HepG2 (cell line): ENCODE measurements around the gene SNUPN. TPM values are rescaled to one million over a fixed set of nuclear protein-coding genes. Genes with fewer than 3 reads are reported as not detected.
A peak's percentile ranks its signal among the peaks of the same experiment; 100 is the strongest.

Experiments used
- ARID2 ChIP-seq: sonication (generic); formaldehyde crosslinking; IDR thresholded peaks from 2 replicates; pipeline ENCODE4 v1.8.1; 2022; ENCODE audit warnings: mild to moderate bottlenecking, missing genetic modification reagents, borderline replicate concordance
- ARNTL ChIP-seq: sonication (generic); formaldehyde crosslinking; IDR thresholded peaks from 2 replicates; pipeline ENCODE4 v1.4.0; 2020; ENCODE audit warnings: mild to moderate bottlenecking, missing genetic modification reagents
- IKZF1 ChIP-seq: fragments of 450-650 bp; IDR thresholded peaks from 2 replicates; pipeline ENCODE4 v1.7.1; 2016
- MLLT10 ChIP-seq: sonication (generic); formaldehyde crosslinking; IDR thresholded peaks from 2 replicates; pipeline ENCODE4 v1.4.0; 2020; ENCODE audit warnings: missing genetic modification reagents
- NFRKB ChIP-seq: fragments of 450-650 bp; IDR thresholded peaks from 2 replicates; pipeline ENCODE4 v1.6.1; 2017
- RAD21 ChIP-seq: fragments of 450-650 bp; formaldehyde crosslinking; IDR thresholded peaks from 2 replicates; pipeline ENCODE4 v1.5.0; 2020; ENCODE audit warnings: mild to moderate bottlenecking
- SRSF4 ChIP-seq: fragments of 200-400 bp; formaldehyde crosslinking; IDR thresholded peaks from one replicate; pipeline ENCODE4 v1.6.1; 2018; ENCODE audit warnings: mild to moderate bottlenecking, low read depth, low read length, moderate library complexity; ENCODE audit not compliant: poor library complexity, severe bottlenecking
- STAG1 ChIP-seq: sonication (generic); formaldehyde crosslinking; IDR thresholded peaks from 2 replicates; pipeline ENCODE4 v1.4.0; 2020; ENCODE audit warnings: missing genetic modification reagents
- ZNF160 ChIP-seq: sonication (generic); formaldehyde crosslinking; IDR thresholded peaks from 2 replicates; pipeline ENCODE4 v1.8.0; 2022; ENCODE audit warnings: mild to moderate bottlenecking, inconsistent platforms, missing genetic modification reagents
- ZNF616 ChIP-seq: sonication (generic); formaldehyde crosslinking; IDR thresholded peaks from 2 replicates; pipeline ENCODE4 v1.5.0; 2020; ENCODE audit warnings: low read depth, mild to moderate bottlenecking, missing genetic modification reagents
- ZNF720 ChIP-seq: sonication (generic); formaldehyde crosslinking; IDR thresholded peaks from 2 replicates; pipeline ENCODE4 v1.4.0; 2020; ENCODE audit warnings: missing genetic modification reagents
- ZNF75D ChIP-seq: sonication (generic); formaldehyde crosslinking; IDR thresholded peaks from 2 replicates; pipeline ENCODE4 v1.8.1; 2023; ENCODE audit warnings: missing genetic modification reagents, mild to moderate bottlenecking, borderline replicate concordance
- ZNF879 ChIP-seq: sonication (generic); formaldehyde crosslinking; IDR thresholded peaks from 2 replicates; pipeline ENCODE4 v1.8.1; 2023; ENCODE audit warnings: missing genetic modification reagents
- polyA plus RNA-seq, 8 experiments: library from polyadenylated mRNA; depleted of rRNA in 3 of 8; stranded (reverse) in 7 of 8; unstranded in 1 of 8; fragments of >200 nt; fragmentation: Illumina TruSeq in 4 of 8; extraction: Trizol in 4 of 8; gene quantifications; 2 replicates each; pipeline versions ENCODE4 v1.2.1 to v1.2.3, GENCODE V29; 2011 to 2016; ENCODE audit warnings: low read depth in 4 of 8, missing spikeins in 1 of 8, mixed read lengths in 1 of 8; ENCODE audit not compliant: insufficient read depth in 1 of 8
- total RNA-seq, 5 experiments: library from RNA; depleted of rRNA; stranded (reverse); fragments of >200 nt; fragmentation: Illumina TruSeq; extraction: Trizol; gene quantifications; 2 replicates each; pipeline ENCODE4 v1.2.3, GENCODE V29; 2016; ENCODE audit warnings: low read depth in 1 of 5
- TF ChIP-seq, protein P1 (sequence below): sonication (generic); formaldehyde crosslinking; conservative IDR thresholded peaks from 2 replicates; pipeline ENCODE4 v1.8.0; 2022; ENCODE audit warnings: mild to moderate bottlenecking, moderate library complexity, missing genetic modification reagents
- TF ChIP-seq, protein P2 (sequence below): sonication (generic); formaldehyde crosslinking; IDR thresholded peaks from 2 replicates; pipeline ENCODE4 v1.8.1; 2022; ENCODE audit warnings: low read depth, mild to moderate bottlenecking, missing genetic modification reagents
- TF ChIP-seq, protein P3 (sequence below): sonication (generic); formaldehyde crosslinking; IDR thresholded peaks from 2 replicates; pipeline ENCODE4 v1.4.0; 2020; ENCODE audit warnings: low read depth, missing genetic modification reagents
- TF ChIP-seq, protein P4 (sequence below): sonication (generic); formaldehyde crosslinking; IDR thresholded peaks from 2 replicates; pipeline ENCODE4 v1.4.0; 2020; ENCODE audit warnings: mild to moderate bottlenecking, missing genetic modification reagents
- TF ChIP-seq, protein P5 (sequence below): sonication (generic); formaldehyde crosslinking; IDR thresholded peaks from 2 replicates; pipeline ENCODE4 v1.8.1; 2023; ENCODE audit warnings: mild to moderate bottlenecking, missing genetic modification reagents

The SNUPN gene
- total and polyA plus RNA-seq, 2 of the 13 experiments (the other 11 are each of a cell fraction or from before 2014, with no cell fraction given) = 9.0 to 16.4 TPM

DNA sequence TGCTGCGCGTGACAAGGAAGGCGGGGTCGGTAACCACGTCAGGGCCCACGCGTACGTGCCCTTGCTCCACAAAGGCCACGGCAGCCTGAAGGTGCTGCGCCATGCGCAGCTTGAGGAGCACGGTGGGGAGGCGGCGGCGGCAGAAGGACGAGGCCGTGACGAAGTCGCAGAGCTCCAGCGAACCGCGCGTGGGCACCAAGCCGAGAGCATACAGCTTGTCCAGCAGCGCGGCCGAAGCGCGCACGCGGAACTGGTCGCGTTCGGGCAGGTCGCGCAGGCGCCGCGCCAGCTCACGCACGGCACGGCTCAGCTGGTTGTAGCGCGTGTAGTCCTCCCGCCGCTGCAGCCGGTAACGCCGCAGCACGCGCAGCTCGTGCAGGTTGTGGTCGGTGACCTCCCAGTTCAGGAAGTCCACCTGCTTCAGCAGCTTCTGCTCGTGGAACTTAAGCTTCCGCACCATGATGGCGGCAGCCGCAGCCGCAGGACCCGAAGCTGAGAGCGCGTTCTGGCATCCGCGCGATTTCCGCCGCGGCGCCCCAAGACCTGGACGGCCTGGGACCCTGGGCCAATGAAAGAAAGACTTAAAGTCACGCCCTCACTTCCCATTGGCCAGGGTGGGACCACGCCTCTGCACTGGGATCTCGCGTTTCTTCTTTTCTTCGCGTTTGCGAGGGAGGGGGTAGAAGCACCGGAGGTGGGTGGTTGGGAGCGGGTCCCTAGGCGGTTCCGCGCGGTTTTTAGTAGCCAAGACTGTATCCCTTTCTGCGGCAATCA lies 14.4 kb upstream of the SNUPN start, which contains the start of gene IMP3 (continued):
- TF ChIP-seq ZNF879 (peak; percentile 93), NFRKB (no peak), STAG1 (CRISPR knock-in tag) (no peak), ARNTL (CRISPR knock-in tag) (peak; percentile 86), ZNF75D (no peak), ZNF720 (CRISPR knock-in tag) (no peak), MLLT10 (no peak; the same call in 1 of the 2 replicates), IKZF1 (no peak), SRSF4 (no peak), RAD21 (CRISPR knock-in tag) (peak; percentile 58), ZNF616 (peak; percentile 91), ARID2 (CRISPR knock-in tag) (peak; percentile 97), ZNF160 (CRISPR knock-in tag) (peak; percentile 85; the same call in 1 of the 2 replicates)
- TF ChIP-seq, protein P1, sequence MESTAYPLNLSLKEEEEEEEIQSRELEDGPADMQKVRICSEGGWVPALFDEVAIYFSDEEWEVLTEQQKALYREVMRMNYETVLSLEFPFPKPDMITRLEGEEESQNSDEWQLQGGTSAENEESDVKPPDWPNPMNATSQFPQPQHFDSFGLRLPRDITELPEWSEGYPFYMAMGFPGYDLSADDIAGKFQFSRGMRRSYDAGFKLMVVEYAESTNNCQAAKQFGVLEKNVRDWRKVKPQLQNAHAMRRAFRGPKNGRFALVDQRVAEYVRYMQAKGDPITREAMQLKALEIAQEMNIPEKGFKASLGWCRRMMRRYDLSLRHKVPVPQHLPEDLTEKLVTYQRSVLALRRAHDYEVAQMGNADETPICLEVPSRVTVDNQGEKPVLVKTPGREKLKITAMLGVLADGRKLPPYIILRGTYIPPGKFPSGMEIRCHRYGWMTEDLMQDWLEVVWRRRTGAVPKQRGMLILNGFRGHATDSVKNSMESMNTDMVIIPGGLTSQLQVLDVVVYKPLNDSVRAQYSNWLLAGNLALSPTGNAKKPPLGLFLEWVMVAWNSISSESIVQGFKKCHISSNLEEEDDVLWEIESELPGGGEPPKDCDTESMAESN (CRISPR knock-in tag) = peak; percentile 82; the same call in 1 of the 2 replicates
- TF ChIP-seq, protein P2, sequence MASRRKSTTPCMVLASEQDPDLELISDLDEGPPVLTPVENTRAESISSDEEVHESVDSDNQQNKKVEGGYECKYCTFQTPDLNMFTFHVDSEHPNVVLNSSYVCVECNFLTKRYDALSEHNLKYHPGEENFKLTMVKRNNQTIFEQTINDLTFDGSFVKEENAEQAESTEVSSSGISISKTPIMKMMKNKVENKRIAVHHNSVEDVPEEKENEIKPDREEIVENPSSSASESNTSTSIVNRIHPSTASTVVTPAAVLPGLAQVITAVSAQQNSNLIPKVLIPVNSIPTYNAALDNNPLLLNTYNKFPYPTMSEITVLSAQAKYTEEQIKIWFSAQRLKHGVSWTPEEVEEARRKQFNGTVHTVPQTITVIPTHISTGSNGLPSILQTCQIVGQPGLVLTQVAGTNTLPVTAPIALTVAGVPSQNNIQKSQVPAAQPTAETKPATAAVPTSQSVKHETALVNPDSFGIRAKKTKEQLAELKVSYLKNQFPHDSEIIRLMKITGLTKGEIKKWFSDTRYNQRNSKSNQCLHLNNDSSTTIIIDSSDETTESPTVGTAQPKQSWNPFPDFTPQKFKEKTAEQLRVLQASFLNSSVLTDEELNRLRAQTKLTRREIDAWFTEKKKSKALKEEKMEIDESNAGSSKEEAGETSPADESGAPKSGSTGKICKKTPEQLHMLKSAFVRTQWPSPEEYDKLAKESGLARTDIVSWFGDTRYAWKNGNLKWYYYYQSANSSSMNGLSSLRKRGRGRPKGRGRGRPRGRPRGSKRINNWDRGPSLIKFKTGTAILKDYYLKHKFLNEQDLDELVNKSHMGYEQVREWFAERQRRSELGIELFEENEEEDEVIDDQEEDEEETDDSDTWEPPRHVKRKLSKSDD (CRISPR knock-in tag) = peak; percentile 87
- TF ChIP-seq, protein P3, sequence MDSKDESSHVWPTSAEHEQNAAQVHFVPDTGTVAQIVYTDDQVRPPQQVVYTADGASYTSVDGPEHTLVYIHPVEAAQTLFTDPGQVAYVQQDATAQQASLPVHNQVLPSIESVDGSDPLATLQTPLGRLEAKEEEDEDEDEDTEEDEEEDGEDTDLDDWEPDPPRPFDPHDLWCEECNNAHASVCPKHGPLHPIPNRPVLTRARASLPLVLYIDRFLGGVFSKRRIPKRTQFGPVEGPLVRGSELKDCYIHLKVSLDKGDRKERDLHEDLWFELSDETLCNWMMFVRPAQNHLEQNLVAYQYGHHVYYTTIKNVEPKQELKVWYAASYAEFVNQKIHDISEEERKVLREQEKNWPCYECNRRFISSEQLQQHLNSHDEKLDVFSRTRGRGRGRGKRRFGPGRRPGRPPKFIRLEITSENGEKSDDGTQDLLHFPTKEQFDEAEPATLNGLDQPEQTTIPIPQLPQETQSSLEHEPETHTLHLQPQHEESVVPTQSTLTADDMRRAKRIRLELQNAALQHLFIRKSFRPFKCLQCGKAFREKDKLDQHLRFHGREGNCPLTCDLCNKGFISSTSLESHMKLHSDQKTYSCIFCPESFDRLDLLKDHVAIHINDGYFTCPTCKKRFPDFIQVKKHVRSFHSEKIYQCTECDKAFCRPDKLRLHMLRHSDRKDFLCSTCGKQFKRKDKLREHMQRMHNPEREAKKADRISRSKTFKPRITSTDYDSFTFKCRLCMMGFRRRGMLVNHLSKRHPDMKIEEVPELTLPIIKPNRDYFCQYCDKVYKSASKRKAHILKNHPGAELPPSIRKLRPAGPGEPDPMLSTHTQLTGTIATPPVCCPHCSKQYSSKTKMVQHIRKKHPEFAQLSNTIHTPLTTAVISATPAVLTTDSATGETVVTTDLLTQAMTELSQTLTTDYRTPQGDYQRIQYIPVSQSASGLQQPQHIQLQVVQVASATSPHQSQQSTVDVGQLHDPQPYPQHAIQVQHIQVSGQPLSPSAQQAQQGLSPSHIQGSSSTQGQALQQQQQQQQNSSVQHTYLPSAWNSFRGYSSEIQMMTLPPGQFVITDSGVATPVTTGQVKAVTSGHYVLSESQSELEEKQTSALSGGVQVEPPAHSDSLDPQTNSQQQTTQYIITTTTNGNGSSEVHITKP = 0 out of 2 replicates have a peak, but pooled peaks have one; percentile 64
- TF ChIP-seq, protein P4, sequence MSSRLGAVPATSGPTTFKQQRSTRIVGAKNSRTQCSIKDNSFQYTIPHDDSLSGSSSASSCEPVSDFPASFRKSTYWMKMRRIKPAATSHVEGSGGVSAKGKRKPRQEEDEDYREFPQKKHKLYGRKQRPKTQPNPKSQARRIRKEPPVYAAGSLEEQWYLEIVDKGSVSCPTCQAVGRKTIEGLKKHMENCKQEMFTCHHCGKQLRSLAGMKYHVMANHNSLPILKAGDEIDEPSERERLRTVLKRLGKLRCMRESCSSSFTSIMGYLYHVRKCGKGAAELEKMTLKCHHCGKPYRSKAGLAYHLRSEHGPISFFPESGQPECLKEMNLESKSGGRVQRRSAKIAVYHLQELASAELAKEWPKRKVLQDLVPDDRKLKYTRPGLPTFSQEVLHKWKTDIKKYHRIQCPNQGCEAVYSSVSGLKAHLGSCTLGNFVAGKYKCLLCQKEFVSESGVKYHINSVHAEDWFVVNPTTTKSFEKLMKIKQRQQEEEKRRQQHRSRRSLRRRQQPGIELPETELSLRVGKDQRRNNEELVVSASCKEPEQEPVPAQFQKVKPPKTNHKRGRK (CRISPR knock-in tag) = 0 out of 2 replicates have a peak, but pooled peaks have one; percentile 61
- TF ChIP-seq, protein P5, sequence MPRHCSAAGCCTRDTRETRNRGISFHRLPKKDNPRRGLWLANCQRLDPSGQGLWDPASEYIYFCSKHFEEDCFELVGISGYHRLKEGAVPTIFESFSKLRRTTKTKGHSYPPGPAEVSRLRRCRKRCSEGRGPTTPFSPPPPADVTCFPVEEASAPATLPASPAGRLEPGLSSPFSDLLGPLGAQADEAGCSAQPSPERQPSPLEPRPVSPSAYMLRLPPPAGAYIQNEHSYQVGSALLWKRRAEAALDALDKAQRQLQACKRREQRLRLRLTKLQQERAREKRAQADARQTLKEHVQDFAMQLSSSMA = peak; percentile 88; the same call in 1 of the 2 replicates
